HG03097 (cell line): Measurements from ENCODE around the gene ABCC3.

Experiments used
- ATAC-seq: cut with Tn5 transposase; IDR thresholded peaks from one replicate; pipeline ENCODE4 v1.9.1; 2021; ENCODE audit not compliant: unreplicated experiment, low FRiP score

The ABCC3 gene

DNA sequence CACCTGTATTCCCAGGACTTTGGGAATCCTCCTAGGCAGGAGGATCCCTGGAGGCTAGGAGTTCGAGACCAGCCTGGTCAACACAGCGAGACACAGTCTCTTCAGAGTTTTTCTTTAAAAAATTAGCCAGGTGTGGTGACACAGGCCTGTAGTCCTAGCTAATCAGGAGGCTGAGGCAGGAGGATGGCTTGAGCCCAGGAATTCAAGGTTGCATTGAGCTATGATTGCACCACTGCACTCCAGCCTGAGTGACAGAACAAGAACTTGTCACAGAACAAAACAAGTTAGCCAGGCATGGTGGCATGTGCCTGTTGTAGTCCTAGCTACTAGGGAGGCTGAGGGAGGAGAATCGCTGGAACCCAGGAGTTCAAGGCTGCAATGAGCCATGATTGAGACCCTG, 48.3 kb downstream of the ABCC3 start:
- no peak for ATAC-seq

DNA sequence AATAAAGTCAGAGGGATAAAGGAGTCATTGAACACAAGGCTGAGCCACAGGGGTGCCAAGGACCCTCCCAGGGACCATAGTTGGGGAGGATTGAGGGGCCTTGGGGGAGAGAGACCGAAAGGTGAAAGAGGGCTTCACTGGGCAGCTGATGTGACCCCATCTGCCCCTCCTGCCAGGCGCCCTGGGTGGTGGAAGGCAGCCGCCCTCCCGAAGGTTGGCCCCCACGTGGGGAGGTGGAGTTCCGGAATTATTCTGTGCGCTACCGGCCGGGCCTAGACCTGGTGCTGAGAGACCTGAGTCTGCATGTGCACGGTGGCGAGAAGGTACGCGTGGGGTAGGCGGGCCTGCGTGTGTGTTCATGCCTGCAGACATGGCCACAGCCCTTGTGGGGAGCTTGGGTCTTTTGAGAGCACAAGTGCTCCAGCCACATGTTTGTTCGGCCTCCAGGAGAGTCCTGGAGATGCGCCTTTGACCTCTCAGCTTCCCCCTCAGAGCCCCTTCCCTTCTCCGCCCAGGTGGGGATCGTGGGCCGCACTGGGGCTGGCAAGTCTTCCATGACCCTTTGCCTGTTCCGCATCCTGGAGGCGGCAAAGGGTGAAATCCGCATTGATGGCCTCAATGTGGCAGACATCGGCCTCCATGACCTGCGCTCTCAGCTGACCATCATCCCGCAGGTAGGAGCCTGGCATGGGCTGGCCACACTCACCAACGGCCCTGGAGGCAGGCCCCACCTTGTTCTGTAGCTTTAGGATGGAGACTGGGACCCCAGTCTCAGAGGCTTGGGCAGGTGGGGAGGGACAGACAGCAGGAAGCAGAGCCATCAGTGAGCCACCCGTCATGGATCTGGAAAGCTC, 49.0 kb downstream of the ABCC3 start:
- ATAC-seq = no peak

DNA sequence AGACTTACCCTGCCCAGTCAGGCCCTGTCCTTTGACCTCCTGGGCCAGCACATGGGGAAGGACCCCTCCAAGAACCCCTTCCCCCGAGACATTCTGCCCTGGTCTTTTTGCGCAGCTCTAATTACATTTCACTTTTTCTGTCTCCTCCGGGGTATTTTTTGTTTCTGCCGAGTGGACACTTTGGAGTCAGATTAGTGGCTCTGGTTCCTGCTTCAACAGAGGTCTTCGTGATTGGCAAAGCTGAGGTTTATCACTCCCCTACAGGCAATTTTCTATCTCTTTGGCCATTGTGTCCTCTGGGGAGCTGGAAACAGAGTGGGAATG, 49.6 kb downstream of the ABCC3 start:
- ATAC-seq = no peak

DNA sequence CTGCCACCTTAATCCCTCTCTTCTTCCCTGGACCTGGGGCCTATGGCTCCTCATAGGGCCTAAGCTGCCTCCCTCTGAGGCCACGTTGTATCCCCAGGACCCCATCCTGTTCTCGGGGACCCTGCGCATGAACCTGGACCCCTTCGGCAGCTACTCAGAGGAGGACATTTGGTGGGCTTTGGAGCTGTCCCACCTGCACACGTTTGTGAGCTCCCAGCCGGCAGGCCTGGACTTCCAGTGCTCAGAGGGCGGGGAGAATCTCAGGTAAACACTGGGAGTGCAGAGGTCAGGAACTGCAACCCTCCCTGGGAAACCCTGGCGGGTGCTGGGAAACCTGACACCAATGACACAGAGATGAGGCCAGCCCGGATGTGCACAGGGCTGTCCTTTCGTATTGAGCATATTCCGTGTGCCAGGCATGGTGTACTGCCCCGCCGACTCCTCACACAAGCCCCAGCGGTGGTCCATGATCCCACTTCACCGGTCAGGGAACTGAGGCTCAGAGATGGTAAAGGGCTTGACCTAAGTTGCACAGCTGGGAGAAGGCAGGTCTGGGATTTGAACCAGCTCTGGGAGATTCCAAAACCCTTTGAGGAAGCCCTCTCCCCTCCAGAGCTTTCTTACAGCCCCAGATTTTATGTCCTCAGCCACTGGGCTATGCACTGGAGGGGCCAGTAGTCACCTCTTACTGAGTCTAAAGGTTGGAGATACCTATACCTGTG, 50.1 kb downstream of the ABCC3 start:
- no peak for ATAC-seq

- no peak for ATAC-seq
Measured at GRCh38 chr17:50685334-50685665, 50.6 kb downstream of the ABCC3 start.

GRCh38 chr17:50685691-50686493, 51.2 kb downstream of the ABCC3 start:
- ATAC-seq = no peak

- ATAC-seq = no peak
Measured at GRCh38 chr17:50686494-50687199, 52.0 kb downstream of the ABCC3 start.

DNA sequence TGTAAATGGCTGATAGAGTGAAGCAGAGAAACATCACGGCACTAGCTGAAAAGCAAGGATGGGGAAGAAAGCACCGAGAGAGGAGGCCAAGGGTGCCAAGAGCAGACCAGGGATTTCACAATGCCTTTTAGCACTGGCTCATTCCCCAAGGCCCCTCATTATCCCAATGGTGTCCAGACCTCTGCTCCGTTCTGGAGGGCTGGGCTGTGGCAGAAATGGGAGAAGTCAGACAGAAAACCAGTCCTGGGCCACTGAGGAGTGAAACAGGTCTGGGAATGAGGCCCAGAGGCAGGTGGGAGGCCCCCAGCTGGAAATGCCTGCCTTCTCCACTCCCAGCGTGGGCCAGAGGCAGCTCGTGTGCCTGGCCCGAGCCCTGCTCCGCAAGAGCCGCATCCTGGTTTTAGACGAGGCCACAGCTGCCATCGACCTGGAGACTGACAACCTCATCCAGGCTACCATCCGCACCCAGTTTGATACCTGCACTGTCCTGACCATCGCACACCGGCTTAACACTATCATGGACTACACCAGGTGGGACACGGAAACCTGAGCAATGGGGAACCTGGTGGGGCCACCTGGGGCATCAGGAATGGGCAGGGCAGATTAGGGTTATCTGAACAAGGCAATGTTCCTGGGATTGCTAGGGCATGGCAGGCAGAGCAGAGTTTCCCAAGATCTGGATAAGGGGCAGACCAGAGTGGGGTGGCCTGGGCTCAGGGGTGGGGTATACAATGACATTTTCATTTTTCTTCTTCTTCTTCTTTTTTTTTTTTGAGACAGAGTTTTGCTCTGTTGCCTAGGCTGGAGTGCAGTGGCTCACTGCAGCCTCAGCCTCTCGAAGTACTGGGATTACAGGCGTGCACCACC, 52.8 kb downstream of the ABCC3 start:
- no peak for ATAC-seq

- ATAC-seq = no peak
Measured at GRCh38 chr17:50688245-50688644, 53.6 kb downstream of the ABCC3 start.

GRCh38 chr17:50689251-50689650, 54.6 kb downstream of the ABCC3 start:
- ATAC-seq = no peak

DNA sequence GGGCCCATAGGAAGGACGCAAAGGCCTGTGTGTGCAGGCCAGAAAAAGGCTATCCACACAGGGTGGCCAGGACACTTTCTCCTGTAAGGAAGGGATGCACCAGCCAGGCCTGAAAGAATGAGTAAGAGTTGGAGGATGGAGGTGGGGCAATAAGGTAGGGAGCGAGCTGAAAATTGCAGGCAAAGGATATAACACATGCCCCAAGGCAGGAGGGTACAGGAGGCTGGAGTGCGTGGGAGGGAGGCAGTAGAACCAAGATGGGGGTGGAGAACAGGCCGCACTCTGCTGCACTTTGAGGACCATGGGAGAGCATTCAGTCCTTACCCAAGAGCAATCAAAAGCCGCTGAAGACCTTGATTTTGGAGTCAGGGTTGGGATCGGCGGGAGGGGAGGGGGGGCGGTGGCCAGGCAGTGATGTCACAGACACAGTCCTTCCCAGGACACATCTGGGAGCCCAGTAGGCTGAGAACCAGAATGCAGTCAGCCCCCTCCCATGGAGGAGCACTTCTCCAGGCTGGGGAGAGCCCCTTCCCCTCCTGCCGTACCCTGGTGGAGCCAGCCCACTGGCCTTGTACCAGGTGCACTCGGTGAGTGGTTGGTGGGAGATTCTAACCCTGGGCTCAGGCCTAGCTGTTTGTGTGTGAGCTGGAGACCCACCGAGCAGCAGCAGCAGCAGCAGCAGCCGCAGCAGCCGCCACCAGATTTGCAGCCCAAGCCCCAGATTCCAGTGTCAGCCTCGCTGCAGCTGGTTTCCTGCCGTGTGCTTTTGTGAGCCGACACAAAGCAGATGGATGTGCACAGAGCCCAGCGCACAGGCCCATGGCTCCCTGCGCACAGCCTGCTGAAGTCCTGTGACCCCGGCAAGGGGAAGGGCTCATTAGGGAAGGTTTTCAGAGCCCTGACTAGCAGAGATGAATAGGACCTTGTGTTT, 55.5 kb downstream of the ABCC3 start:
- no peak for ATAC-seq

- no peak for ATAC-seq
Measured at GRCh38 chr17:50690887-50691549, 56.3 kb downstream of the ABCC3 start.

DNA sequence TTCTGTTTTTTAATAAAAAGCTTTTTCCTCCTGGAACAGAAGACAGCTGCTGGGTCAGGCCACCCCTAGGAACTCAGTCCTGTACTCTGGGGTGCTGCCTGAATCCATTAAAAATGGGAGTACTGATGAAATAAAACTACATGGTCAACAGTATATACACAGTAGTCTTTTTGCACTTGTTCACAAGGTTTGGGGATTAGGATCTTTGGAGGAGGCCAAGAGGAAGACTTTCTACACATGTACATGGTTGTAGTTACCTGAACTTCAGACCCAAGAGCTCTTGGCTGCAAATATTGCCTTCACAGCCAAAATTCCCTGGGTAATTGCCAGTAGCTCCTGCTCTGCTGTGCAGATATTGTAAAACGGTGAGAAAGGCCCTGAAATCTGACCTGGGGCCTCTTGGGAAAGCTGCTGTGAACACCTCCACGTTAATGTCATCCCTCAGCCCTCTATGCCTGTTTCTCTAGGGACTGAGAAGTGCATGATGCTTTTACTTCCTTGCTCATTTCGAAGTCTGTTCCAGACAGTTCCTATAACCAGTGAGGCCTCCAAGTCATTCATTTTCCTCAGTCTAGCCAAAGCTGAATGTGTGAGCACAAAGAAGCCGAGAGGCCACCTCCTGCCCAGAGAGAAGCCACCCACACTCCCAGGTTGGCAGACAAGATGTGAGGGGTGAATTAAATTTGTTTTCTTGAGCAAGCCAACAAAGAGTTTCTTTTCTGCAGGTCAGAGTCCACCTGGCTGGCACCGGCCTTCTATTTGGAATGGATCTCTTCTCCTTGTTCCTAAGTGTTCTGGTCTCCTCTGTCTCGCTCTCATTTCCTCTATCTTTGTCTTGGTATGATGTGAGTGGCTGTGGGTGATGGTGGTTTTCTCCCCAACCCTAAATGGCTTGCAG, 57.1 kb downstream of the ABCC3 start:
- no peak for ATAC-seq

- ATAC-seq = no peak
Measured at GRCh38 chr17:50692448-50693035, 57.9 kb downstream of the ABCC3 start.

- ATAC-seq = no peak
Measured at GRCh38 chr17:50693036-50693682, 58.5 kb downstream of the ABCC3 start.

DNA sequence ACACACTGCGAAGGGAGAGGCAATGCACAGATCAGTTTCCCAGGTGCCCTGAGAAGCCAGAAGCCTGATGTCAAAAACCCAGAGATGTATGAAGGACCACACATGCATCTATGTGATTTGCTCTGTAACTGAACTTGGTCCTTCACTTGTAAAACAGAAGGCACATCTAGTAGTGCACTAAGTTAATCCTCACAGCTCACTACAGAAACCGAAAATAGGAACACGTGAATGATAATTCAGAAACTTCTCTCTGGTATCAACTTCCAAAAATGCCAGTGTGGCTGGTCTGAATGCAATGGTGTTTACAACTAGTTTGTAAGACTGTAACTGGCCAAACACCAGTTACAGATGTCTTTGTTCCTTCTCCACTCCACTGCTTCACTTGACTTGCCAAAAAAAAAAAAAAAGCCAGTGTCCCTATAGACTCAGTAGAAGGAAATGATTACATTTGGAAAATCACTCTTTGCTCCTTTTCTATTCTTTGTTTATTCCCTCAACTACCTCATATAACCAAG, 61.7 kb downstream of the ABCC3 start:
- ATAC-seq = no peak
